Subcutaneous abdominal adipose tissue (tissue), 5 donors: Measurements from ENCODE around the gene LRRC8D.

ENCODE experiments used
- H3K27ac ChIP-seq: one replicate; pipeline ENCODE4 v1.7.0; 2013; ENCODE audit warnings: low read depth, mild to moderate bottlenecking, inconsistent platforms, low read length, moderate library complexity
- H3K27me3 ChIP-seq, 5 donors: one replicate each; pipeline ENCODE4 v1.7.0; 2013; ENCODE audit warnings: low read length in 5 of 5, inconsistent platforms in 1 of 5; ENCODE audit not compliant: control insufficient read depth in 5 of 5, insufficient read depth in 4 of 5
- H3K36me3 ChIP-seq, 5 donors: one replicate each; pipeline ENCODE4 v1.7.0; 2013; ENCODE audit warnings: low read length in 5 of 5; ENCODE audit not compliant: control insufficient read depth in 5 of 5, insufficient read depth in 5 of 5
- H3K4me1 ChIP-seq, 5 donors: one replicate each; pipeline ENCODE4 v1.7.0; 2013; ENCODE audit warnings: low read length in 5 of 5, mild to moderate bottlenecking in 3 of 5, moderate library complexity in 1 of 5; ENCODE audit not compliant: control insufficient read depth in 5 of 5, insufficient read depth in 5 of 5
- H3K4me3 ChIP-seq, 5 donors: one replicate each; pipeline ENCODE4 v1.7.0; 2013; ENCODE audit warnings: low read length in 5 of 5, low read depth in 1 of 5
- H3K9ac ChIP-seq, 5 donors: one replicate each; pipeline ENCODE4 v1.7.0; 2013; ENCODE audit warnings: low read length in 5 of 5, mild to moderate bottlenecking in 4 of 5, moderate library complexity in 3 of 5
- H3K9me3 ChIP-seq, 5 donors: one replicate each; pipeline ENCODE4 v1.7.0; 2013; ENCODE audit warnings: low read length in 5 of 5; ENCODE audit not compliant: control insufficient read depth in 5 of 5
- donor health status: healthy.
- donor health status: healthy.
- donor health status: healthy.
- donor health status: healthy.
- donor health status: healthy.

The LRRC8D gene

GRCh38 chr1:89910268-89910667 lies 89.4 kb downstream of the LRRC8D start:
- Histone ChIP-seq H3K9ac (no peak overlapping the region), H3K9me3 (no peaks in the 10 kb centered on the region), H3K27me3 (no peaks in the 10 kb centered on the region), H3K27ac (no peak overlapping the region), H3K36me3 (no peaks in the 10 kb centered on the region), H3K4me3 (no peak overlapping the region), H3K4me1 (peaks cover 0 to 22% (median 17%) of the 10 kb centered on the region in 5 donors)

GRCh38 chr1:89910780-89911179 lies 89.9 kb downstream of the LRRC8D start:
- Histone ChIP-seq H3K4me3 (no peak overlapping the region), H3K4me1 (peaks cover 0 to 22% (median 17%) of the 10 kb centered on the region in 5 donors), H3K36me3 (no peaks in the 10 kb centered on the region), H3K9me3 (no peaks in the 10 kb centered on the region), H3K27ac (no peak overlapping the region), H3K27me3 (no peaks in the 10 kb centered on the region), H3K9ac (no peak overlapping the region)

DNA sequence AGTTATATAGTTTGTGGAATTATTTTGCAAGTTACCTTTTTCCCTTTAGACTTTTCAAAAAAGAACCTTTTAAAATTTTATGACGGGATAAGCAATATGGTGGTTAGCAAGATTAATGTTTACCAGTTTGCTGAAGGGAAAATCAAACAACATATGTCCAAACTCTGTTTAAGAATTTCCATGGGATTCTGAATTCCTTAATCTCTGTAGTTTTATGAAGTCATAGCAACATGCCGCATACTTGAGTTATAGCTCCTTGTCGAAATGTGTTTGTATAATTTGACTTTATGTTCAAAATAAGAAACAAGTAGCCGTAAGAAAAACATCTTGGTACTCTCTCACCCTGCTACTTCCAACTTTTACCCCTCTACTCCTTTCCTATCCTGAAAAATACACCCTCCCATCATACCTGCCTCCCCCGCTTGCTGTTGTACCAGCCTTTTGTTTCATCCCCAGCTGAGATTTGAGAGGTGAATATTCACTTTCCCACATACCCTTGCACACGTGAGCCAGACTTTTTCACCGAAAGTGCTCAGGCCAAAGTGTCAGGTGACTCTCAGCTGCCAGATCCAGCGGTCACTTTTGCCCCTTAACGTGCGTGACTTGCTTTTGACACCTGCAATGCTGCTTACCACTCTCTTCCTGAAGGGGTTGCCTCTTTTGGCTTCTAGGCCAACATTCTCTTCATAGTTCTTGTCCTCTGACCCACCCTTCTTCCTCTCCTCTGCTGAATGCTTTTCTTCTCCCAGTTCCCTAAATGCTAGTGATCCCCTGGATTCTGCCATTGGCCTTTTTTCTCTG lies 90.6 kb downstream of the LRRC8D start:
- Histone ChIP-seq H3K9me3 (no peaks in the 10 kb centered on the region), H3K4me3 (no peak overlapping the region), H3K27ac (no peak overlapping the region), H3K36me3 (no peaks in the 10 kb centered on the region), H3K9ac (no peak overlapping the region), H3K4me1 (peaks cover 0 to 21% (median 15%) of the 10 kb centered on the region in 5 donors), H3K27me3 (no peaks in the 10 kb centered on the region)

GRCh38 chr1:89912073-89912472 lies 91.2 kb downstream of the LRRC8D start:
- Histone ChIP-seq H3K9me3 (no peaks in the 10 kb centered on the region), H3K4me3 (no peak overlapping the region), H3K36me3 (no peaks in the 10 kb centered on the region), H3K4me1 (peaks cover 0 to 16% (median 10%) of the 10 kb centered on the region in 5 donors), H3K9ac (no peak overlapping the region), H3K27me3 (no peaks in the 10 kb centered on the region), H3K27ac (no peak overlapping the region)

DNA sequence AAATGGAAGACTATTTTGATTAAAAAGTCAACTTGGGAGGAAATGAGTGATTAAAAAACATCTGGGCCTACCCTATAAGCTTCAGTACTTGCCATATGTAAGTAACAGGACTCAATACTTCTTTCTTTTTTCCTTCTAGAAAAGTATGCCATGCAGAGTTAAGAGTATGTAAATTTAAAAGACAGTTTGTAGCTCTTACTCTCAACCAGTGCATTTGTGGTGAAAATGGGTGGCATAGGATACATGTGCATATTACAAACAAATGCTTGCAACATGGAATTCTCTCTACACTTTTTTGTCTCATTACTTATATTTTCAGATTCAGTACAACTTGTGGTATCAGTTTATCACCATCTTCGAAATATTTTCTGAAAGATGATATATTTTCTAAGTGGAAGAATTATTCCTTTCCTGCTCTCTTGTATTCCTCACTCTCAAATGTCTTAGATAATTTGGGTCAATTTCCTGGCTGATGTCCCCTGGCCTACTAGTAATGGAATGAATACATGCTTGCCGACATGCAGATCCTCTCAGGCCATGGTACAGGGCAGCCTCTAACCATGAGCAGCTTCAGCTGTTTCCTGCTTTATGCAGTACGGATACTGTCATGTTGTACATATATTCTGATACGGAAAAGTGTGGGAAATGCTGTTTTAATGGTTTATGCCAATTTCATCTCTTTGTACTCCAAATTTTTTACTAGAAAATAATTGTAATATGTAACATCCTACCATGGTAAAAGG lies 92.7 kb downstream of the LRRC8D start:
- Histone ChIP-seq H3K27ac (no peak overlapping the region), H3K27me3 (no peaks in the 10 kb centered on the region), H3K9me3 (no peaks in the 10 kb centered on the region), H3K36me3 (no peaks in the 10 kb centered on the region), H3K9ac (no peak overlapping the region), H3K4me3 (no peak overlapping the region), H3K4me1 (peaks cover 0 to 12% (median 7%) of the 10 kb centered on the region in 5 donors)

GRCh38 chr1:89917353-89917752 lies 96.5 kb downstream of the LRRC8D start:
- no peaks in the 10 kb centered on the region for H3K36me3 ChIP-seq
- H3K9ac ChIP-seq: no peak overlapping the region
- no peak overlapping the region for H3K27ac ChIP-seq
- no peaks in the 10 kb centered on the region for H3K4me1 ChIP-seq
- H3K9me3 ChIP-seq: no peaks in the 10 kb centered on the region
- no peaks in the 10 kb centered on the region for H3K27me3 ChIP-seq
- no peak overlapping the region for H3K4me3 ChIP-seq

- H3K4me3 ChIP-seq: no peak overlapping the region
- no peaks in the 10 kb centered on the region for H3K36me3 ChIP-seq
- no peak overlapping the region for H3K27ac ChIP-seq
- no peaks in the 10 kb centered on the region for H3K4me1 ChIP-seq
- no peaks in the 10 kb centered on the region for H3K27me3 ChIP-seq
- H3K9ac ChIP-seq: no peak overlapping the region
- H3K9me3 ChIP-seq: no peaks in the 10 kb centered on the region
These were observed 97.4 kb downstream of the LRRC8D start for GRCh38 chr1:89918127-89918793.

GRCh38 chr1:89918794-89919155 lies 97.9 kb downstream of the LRRC8D start:
- peaks cover 0 to 5% (median 0%) of the 10 kb centered on the region in 5 donors for H3K36me3 ChIP-seq
- no peak overlapping the region for H3K27ac ChIP-seq
- H3K9me3 ChIP-seq: peaks cover 0 to 3% (median 0%) of the 10 kb centered on the region in 5 donors
- H3K27me3 ChIP-seq: no peaks in the 10 kb centered on the region
- no peak overlapping the region for H3K9ac ChIP-seq
- H3K4me1 ChIP-seq: no peaks in the 10 kb centered on the region
- H3K4me3 ChIP-seq: no peak overlapping the region

GRCh38 chr1:89919174-89919573 lies 98.3 kb downstream of the LRRC8D start:
- H3K9me3 ChIP-seq: peaks cover 0 to 3% (median 0%) of the 10 kb centered on the region in 5 donors
- no peak overlapping the region for H3K9ac ChIP-seq
- H3K4me3 ChIP-seq: no peak overlapping the region
- no peak overlapping the region for H3K27ac ChIP-seq
- H3K4me1 ChIP-seq: no peaks in the 10 kb centered on the region
- H3K36me3 ChIP-seq: peaks cover 0 to 7% (median 0%) of the 10 kb centered on the region in 5 donors
- H3K27me3 ChIP-seq: no peaks in the 10 kb centered on the region

GRCh38 chr1:89922911-89923310 lies 102.1 kb downstream of the LRRC8D start:
- Histone ChIP-seq H3K27me3 (no peaks in the 10 kb centered on the region), H3K4me1 (no peaks in the 10 kb centered on the region), H3K36me3 (peaks cover 0 to 7% (median 0%) of the 10 kb centered on the region in 5 donors), H3K9ac (no peak overlapping the region), H3K9me3 (peaks cover 0 to 3% (median 0%) of the 10 kb centered on the region in 5 donors), H3K4me3 (no peak overlapping the region), H3K27ac (no peak overlapping the region)
